Karpas-422 (cell line): ENCODE measurements around the gene ZNF24. TPM values are rescaled to one million over a fixed set of nuclear protein-coding genes. Genes with fewer than 3 reads are reported as not detected.

Source experiments
- DNase-seq: peaks from one replicate; pipeline ENCODE4 v3.0.0-alpha.2; 2015
- H2AFZ ChIP-seq: fragments of 200-600 bp; sonication (generic); 2 replicates; pipeline ENCODE4 v1.6.1; 2014; ENCODE audit warnings: antibody characterized with exemption, low read length, mixed read lengths
- H3K27ac ChIP-seq: fragments of 200-600 bp; sonication (generic); 2 replicates; pipeline ENCODE4 v1.5.1; 2014; ENCODE audit warnings: mild to moderate bottlenecking, low read length, moderate library complexity
- H3K27me3 ChIP-seq: fragments of 200-600 bp; sonication (generic); 2 replicates; pipeline ENCODE4 v1.6.1; 2014; ENCODE audit warnings: low read length, mixed read lengths
- H3K36me3 ChIP-seq: fragments of 200-600 bp; sonication (generic); 2 replicates; pipeline ENCODE4 v1.6.1; 2014; ENCODE audit warnings: low read length, mixed read lengths; ENCODE audit not compliant: insufficient read depth
- H3K4me1 ChIP-seq: fragments of 200-600 bp; sonication (generic); 2 replicates; pipeline ENCODE4 v1.6.1; 2014; ENCODE audit warnings: mild to moderate bottlenecking, low read length, mixed read lengths
- H3K4me2 ChIP-seq: fragments of 200-600 bp; sonication (generic); 2 replicates; pipeline ENCODE4 v1.6.1; 2014; ENCODE audit warnings: low read length, low read depth, mild to moderate bottlenecking; ENCODE audit not compliant: poor library complexity, severe bottlenecking
- H3K4me3 ChIP-seq: fragments of 200-600 bp; sonication (generic); 2 replicates; pipeline ENCODE4 v1.5.1; 2014; ENCODE audit warnings: mild to moderate bottlenecking, antibody characterized with exemption, low read length, mixed read lengths
- H3K79me2 ChIP-seq: fragments of 200-600 bp; sonication (generic); 2 replicates; pipeline ENCODE4 v1.6.1; 2014; ENCODE audit warnings: mild to moderate bottlenecking, low read length, mixed read lengths
- H3K9ac ChIP-seq: fragments of 200-600 bp; sonication (generic); 2 replicates; pipeline ENCODE4 v1.6.0; 2014; ENCODE audit warnings: low read length
- H3K9me2 ChIP-seq: fragments of 200-600 bp; sonication (generic), shearing (Covaris generic); replicated peaks from 2 replicates; pipeline ENCODE4 v1.6.0; 2014; ENCODE audit warnings: mild to moderate bottlenecking, low read length, moderate library complexity; ENCODE audit not compliant: insufficient read depth
- H3K9me3 ChIP-seq: fragments of 300-700, 200-600 bp; sonication (generic); 2 replicates; pipeline ENCODE4 v1.6.1; 2014; ENCODE audit warnings: low read length, mixed read lengths
- H4K20me1 ChIP-seq: fragments of 200-600 bp; sonication (generic); 2 replicates; pipeline ENCODE4 v1.6.1; 2014; ENCODE audit warnings: mild to moderate bottlenecking, antibody characterized with exemption, low read length, low read depth; ENCODE audit not compliant: insufficient read depth
- total RNA-seq: library from RNA; depleted of rRNA; stranded (reverse); fragments of >200 nt; shearing (Covaris generic); gene quantifications from 2 replicates; pipeline ENCODE4 v1.2.3, GENCODE V29; 2014; ENCODE audit warnings: low replicate concordance; rRNA removed

The ZNF24 gene
- total RNA-seq, 1 experiment from 2014 or later: 42.6 TPM

DNA sequence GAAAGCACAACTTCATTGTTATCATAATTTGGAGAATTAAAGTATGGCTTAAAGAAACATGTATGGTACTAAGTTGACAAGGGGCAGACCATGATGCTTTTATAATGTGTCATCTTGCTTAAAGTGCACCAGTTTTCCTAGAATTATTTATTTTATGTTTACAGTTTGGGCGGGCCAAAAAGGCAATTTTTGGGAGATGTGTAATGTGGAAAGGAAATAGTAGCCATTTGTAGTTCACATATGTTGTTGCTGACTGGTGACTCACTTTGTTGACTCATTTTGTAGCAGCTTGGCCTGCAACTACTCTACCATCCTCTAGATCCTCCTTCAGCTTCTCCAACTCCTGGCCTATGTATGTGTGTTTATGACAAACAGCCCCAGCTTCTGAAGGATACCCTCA, 61.9 kb downstream of the ZNF24 start:
- Histone ChIP-seq H3K4me1 (no peaks in the 10 kb centered on the region), H3K9ac (no peak overlapping the region), H3K79me2 (peaks cover 40% of the 10 kb centered on the region), H3K9me2 (no peaks in the 10 kb centered on the region), H3K27me3 (no peaks in the 10 kb centered on the region), H3K36me3 (peaks cover 25% of the 10 kb centered on the region), H3K4me2 (no peak overlapping the region), H2AFZ (no peak overlapping the region), H4K20me1 (no peaks in the 10 kb centered on the region), H3K27ac (no peak overlapping the region), H3K4me3 (no peak overlapping the region), H3K9me3 (peaks cover 32% of the 10 kb centered on the region)
- no peak for DNase-seq

Other genes starting within 250 kb of the ZNF24 start
- gene ZNF397, start 103.4 kb downstream of the ZNF24 start, total RNA-seq: 31.7 and 36.4 TPM in 2 replicates
- 22.0 and 27.4 TPM in 2 replicates for gene ZSCAN30, start 54.2 kb downstream of the ZNF24 start, total RNA-seq
- gene ZNF396, start 32.9 kb upstream of the ZNF24 start, total RNA-seq: 1.0 and 1.4 TPM in 2 replicates
- gene INO80C, start 153.5 kb upstream of the ZNF24 start, total RNA-seq: 83.4 and 108 TPM in 2 replicates
- 172 and 259 TPM in 2 replicates for gene GALNT1, start 237.3 kb upstream of the ZNF24 start, total RNA-seq